H1 (cell line): ENCODE data around the gene DIAPH2. TPM values are rescaled to one million over a fixed set of nuclear protein-coding genes. Genes with fewer than 3 reads are reported as not detected.

Experiments used
- CTCF ChIA-PET: fragments of 300-600 bp; sonication (Branson Sonifier 250); formaldehyde crosslinking; loops from one replicate; lab custom pipeline; 2021; ENCODE audit not compliant: partially characterized antibody; lab: Charles Lee
- POLR2A ChIA-PET: fragments of 300-600 bp; sonication (Branson Sonifier 250); formaldehyde crosslinking; loops from one replicate; lab custom pipeline; 2021; ENCODE audit warnings: inconsistent platforms; ENCODE audit not compliant: partially characterized antibody; lab: Charles Lee
- DNase-seq, 2 experiments: peaks; one replicate each; pipeline versions ENCODE4 v3.0.0 to v3.0.0-alpha.2; 2010 to 2022; ENCODE audit warnings: low spot score in 2 of 2, low read depth in 1 of 2, mixed read lengths in 1 of 2
- FAIRE-seq: peaks from 2 replicates; lab custom pipeline; 2011; peaks lifted over from hg19 to GRCh38; lab: Jason Lieb, UNC
- H2AFZ ChIP-seq: 2 replicates; pipeline ENCODE4 v1.8.1; 2012; ENCODE audit warnings: low read length, inconsistent platforms
- H2AK5ac ChIP-seq: 2 replicates; pipeline ENCODE4 v1.6.1; 2013; ENCODE audit warnings: low read depth, low read length
- H2BK120ac ChIP-seq: replicated peaks from 2 replicates; pipeline ENCODE3; 2013; ENCODE audit warnings: low read depth, low read length, inconsistent platforms
- H2BK12ac ChIP-seq: 2 replicates; pipeline ENCODE4 v1.6.1; 2013; ENCODE audit warnings: low read depth, low read length
- H2BK15ac ChIP-seq: 2 replicates; pipeline ENCODE4 v1.6.1; 2013; ENCODE audit warnings: low read length
- H2BK20ac ChIP-seq: 2 replicates; pipeline ENCODE4 v1.6.1; 2013; ENCODE audit warnings: low read length
- H2BK5ac ChIP-seq: 2 replicates; pipeline ENCODE4 v1.6.1; 2013; ENCODE audit warnings: low read depth, low read length
- H3K14ac ChIP-seq: 2 replicates; pipeline ENCODE4 v1.6.1; 2013; ENCODE audit warnings: inconsistent platforms; ENCODE audit not compliant: insufficient read length
- H3K18ac ChIP-seq: 2 replicates; pipeline ENCODE4 v1.6.1; 2013; ENCODE audit warnings: low read length; ENCODE audit errors: extremely low read depth
- H3K23ac ChIP-seq: 2 replicates; pipeline ENCODE4 v1.6.1; 2013; ENCODE audit warnings: inconsistent platforms; ENCODE audit not compliant: insufficient read length
- H3K23me2 ChIP-seq: 2 replicates; pipeline ENCODE4 v1.6.1; 2013; ENCODE audit warnings: low read depth, low read length
- H3K27ac ChIP-seq: 2 replicates; pipeline ENCODE4 v1.6.1; 2011; ENCODE audit warnings: low read depth, low read length, inconsistent platforms
- H3K27me3 ChIP-seq, 4 experiments: replicated peaks in 1 of 4; 1 replicate in 1 of 4; 2 replicates in 3 of 4; pipeline versions ENCODE4 v1.6.1 to v1.8.1; 2011 to 2013; ENCODE audit warnings: low read length in 3 of 4, mild to moderate bottlenecking in 3 of 4, inconsistent platforms in 2 of 4, mixed read lengths in 2 of 4, moderate library complexity in 1 of 4; ENCODE audit not compliant: control insufficient read depth in 3 of 4, insufficient read depth in 3 of 4; ENCODE audit errors: extremely low read depth in 1 of 4
- H3K36me3 ChIP-seq, 4 experiments: 2 replicates each; pipeline versions ENCODE4 v1.6.1 to v1.8.1; 2011 to 2013; ENCODE audit warnings: mild to moderate bottlenecking in 4 of 4, low read length in 3 of 4, moderate library complexity in 2 of 4, control low read depth in 1 of 4, inconsistent platforms in 1 of 4; ENCODE audit not compliant: insufficient read depth in 4 of 4, control insufficient read depth in 2 of 4
- H3K4ac ChIP-seq: replicated peaks from 2 replicates; pipeline ENCODE3; 2013; ENCODE audit warnings: low read length, low read depth, mixed read lengths, inconsistent platforms; ENCODE audit not compliant: insufficient read length
- H3K4me1 ChIP-seq, 4 experiments: replicated peaks in 1 of 4; 1 replicate in 1 of 4; 2 replicates in 3 of 4; pipeline versions ENCODE4 v1.6.1 to v1.8.1; 2011 to 2013; ENCODE audit warnings: low read length in 3 of 4, inconsistent platforms in 2 of 4, mixed read lengths in 1 of 4; ENCODE audit not compliant: insufficient read depth in 4 of 4, control insufficient read depth in 3 of 4
- H3K4me2 ChIP-seq, 2 experiments: 2 replicates each; pipeline versions ENCODE4 v1.6.1 to v1.8.1; 2011 to 2013; ENCODE audit warnings: low read depth in 2 of 2, low read length in 2 of 2, control low read depth in 1 of 2, inconsistent platforms in 1 of 2, mild to moderate bottlenecking in 1 of 2; ENCODE audit not compliant: insufficient read depth in 1 of 2
- H3K4me3 ChIP-seq, 4 experiments: fragments of 200-600, 300-600 bp in 1 of 4; sonication (generic), shearing (Covaris generic), sonication (Bioruptor Twin) in 1 of 4; 2 replicates each; pipeline versions ENCODE4 v1.5.1 to v1.8.1; 2011 to 2016; ENCODE audit warnings: low read length in 4 of 4, low read depth in 3 of 4, control low read depth in 2 of 4, inconsistent platforms in 2 of 4, mild to moderate bottlenecking in 2 of 4, mixed read lengths in 1 of 4, moderate library complexity in 1 of 4; ENCODE audit not compliant: insufficient read depth in 2 of 4; ENCODE audit errors: extremely low read depth in 1 of 4
- H3K56ac ChIP-seq: replicated peaks from 2 replicates; pipeline ENCODE3; 2013; ENCODE audit warnings: low read depth, mild to moderate bottlenecking, mixed read lengths, low read length, inconsistent platforms; ENCODE audit not compliant: insufficient read length
- H3K79me1 ChIP-seq: 2 replicates; pipeline ENCODE4 v1.6.1; 2013; ENCODE audit warnings: low read depth, low read length, control low read depth
- H3K79me2 ChIP-seq, 2 experiments: 2 replicates each; pipeline versions ENCODE4 v1.6.1 to v1.8.1; 2012 to 2013; ENCODE audit warnings: low read length in 2 of 2, mild to moderate bottlenecking in 2 of 2, inconsistent platforms in 1 of 2; ENCODE audit not compliant: insufficient read depth in 2 of 2, control insufficient read depth in 1 of 2
- H3K9ac ChIP-seq, 4 experiments: replicated peaks in 1 of 4; 1 replicate in 1 of 4; 2 replicates in 3 of 4; pipeline versions ENCODE4 v1.6.1 to v1.8.1; 2011 to 2013; ENCODE audit warnings: low read depth in 3 of 4, low read length in 3 of 4, control low read depth in 2 of 4, mild to moderate bottlenecking in 2 of 4, moderate library complexity in 2 of 4, inconsistent platforms in 1 of 4; ENCODE audit errors: extremely low read depth in 1 of 4
- H3K9me3 ChIP-seq, 2 experiments: 2 replicates each; pipeline versions ENCODE4 v1.6.1 to v1.8.1; 2012 to 2013; ENCODE audit warnings: mild to moderate bottlenecking in 2 of 2, moderate library complexity in 2 of 2, control low read depth in 1 of 2, inconsistent platforms in 1 of 2, low read depth in 1 of 2, low read length in 1 of 2, mixed read lengths in 1 of 2; ENCODE audit not compliant: insufficient read depth in 2 of 2
- H4K20me1 ChIP-seq, 2 experiments: replicated peaks in 1 of 2; 2 replicates each; pipeline versions ENCODE3 to v1.8.1; 2011 to 2013; ENCODE audit warnings: inconsistent platforms in 2 of 2, low read length in 2 of 2, mild to moderate bottlenecking in 1 of 2; ENCODE audit not compliant: insufficient read depth in 2 of 2, control insufficient read depth in 1 of 2
- H4K5ac ChIP-seq: 2 replicates; pipeline ENCODE4 v1.6.1; 2013; ENCODE audit warnings: low read length, low read depth, mixed read lengths, inconsistent platforms; ENCODE audit not compliant: insufficient read length
- H4K8ac ChIP-seq: 2 replicates; pipeline ENCODE4 v1.8.0; 2013; ENCODE audit warnings: mild to moderate bottlenecking, moderate library complexity, low read length, inconsistent platforms; ENCODE audit not compliant: insufficient read depth; ENCODE audit errors: extremely low read depth
- H4K91ac ChIP-seq: replicated peaks from 2 replicates; pipeline ENCODE3; 2013; ENCODE audit warnings: low read length, mixed read lengths, inconsistent platforms; ENCODE audit not compliant: insufficient read length
- CEBPB ChIP-seq: IDR thresholded peaks from 2 replicates; pipeline ENCODE4 v1.6.1; 2012; ENCODE audit warnings: low read depth, low read length
- EGR1 ChIP-seq: IDR thresholded peaks from 2 replicates; pipeline ENCODE4 v1.6.1; 2011; ENCODE audit warnings: low read depth, low read length, borderline replicate concordance
- EZH2 ChIP-seq: fragments of 200-600 bp; sonication (generic); IDR thresholded peaks from 2 replicates; pipeline ENCODE4 v1.7.1; 2012; ENCODE audit warnings: low read depth, mild to moderate bottlenecking, moderate library complexity, low read length, inconsistent platforms; ENCODE audit not compliant: severe bottlenecking
- JUN ChIP-seq: IDR thresholded peaks from 2 replicates; pipeline ENCODE4 v1.6.1; 2011; ENCODE audit warnings: low read depth, mild to moderate bottlenecking, improper control_type of control experiment, low read length
- MAFK ChIP-seq: IDR thresholded peaks from 2 replicates; pipeline ENCODE4 v1.6.1; 2012; ENCODE audit warnings: low read depth, mild to moderate bottlenecking, improper control_type of control experiment, low read length
- PHF8 ChIP-seq: fragments of 200-600 bp; sonication (generic); conservative IDR thresholded peaks from 2 replicates; pipeline ENCODE4 v1.7.1; 2012; ENCODE audit warnings: low read depth, mild to moderate bottlenecking, inconsistent platforms, low read length, moderate library complexity
- POLR2A ChIP-seq, 2 experiments: IDR thresholded peaks; 1 replicate in 1 of 2; 2 replicates in 1 of 2; pipeline ENCODE4 v1.6.1; 2011; ENCODE audit warnings: low read depth in 2 of 2, low read length in 2 of 2, mild to moderate bottlenecking in 2 of 2; ENCODE audit errors: control extremely low read depth in 1 of 2
- RFX5 ChIP-seq: IDR thresholded peaks from 2 replicates; pipeline ENCODE4 v1.6.1; 2011; ENCODE audit warnings: low read depth, low read length, improper control_type of control experiment, borderline replicate concordance
- SP1 ChIP-seq: IDR thresholded peaks from 2 replicates; pipeline ENCODE4 v1.6.1; 2011; ENCODE audit warnings: low read depth, low read length
- SP4 ChIP-seq: IDR thresholded peaks from 2 replicates; pipeline ENCODE4 v1.6.1; 2012; ENCODE audit warnings: low read length, inconsistent platforms
- SUZ12 ChIP-seq: fragments of 200-600 bp; sonication (generic); IDR thresholded peaks from 2 replicates; pipeline ENCODE4 v1.6.1; 2012; ENCODE audit warnings: mild to moderate bottlenecking, inconsistent platforms, low read length, moderate library complexity, mixed read lengths
- TBP ChIP-seq: IDR thresholded peaks from 2 replicates; pipeline ENCODE4 v1.6.1; 2011; ENCODE audit warnings: low read depth, low read length, improper control_type of control experiment
- YY1 ChIP-seq: IDR thresholded peaks from 2 replicates; pipeline ENCODE4 v1.6.1; 2011; ENCODE audit warnings: low read depth, mild to moderate bottlenecking, low read length
- WGBS, 2 experiments: shearing (Covaris generic) in 1 of 2; methylation state at CpG; one replicate each; pipeline versions ENCODE4 v1.1.6 to v1.1.7; 2013 to 2015; ENCODE audit warnings: low lambda C conversion rate in 2 of 2, mixed read lengths in 2 of 2, inconsistent platforms in 1 of 2, low coverage in 1 of 2, missing lambda C conversion rate in 1 of 2; ENCODE audit not compliant: insufficient replicate concordance in 2 of 2, insufficient coverage in 1 of 2, insufficient read length in 1 of 2; ENCODE audit errors: extremely low coverage in 1 of 2, missing lambda C conversion rate in 1 of 2; 5-methylcytosine and 5-hydroxymethylcytosine counted together
- polyA plus RNA-seq, 7 experiments: library from polyadenylated mRNA; depleted of rRNA in 3 of 7; stranded (reverse) in 5 of 7; unstranded in 2 of 7; fragments of >200 nt in 5 of 7; fragments of 200-250 nt in 2 of 7; gene quantifications; 1 replicate in 5 of 7; 2 replicates in 1 of 7; 4 replicates in 1 of 7; pipeline versions ENCODE4 v1.2.1 to v1.2.3, GENCODE V29; 2011 to 2013; ENCODE audit warnings: missing spikeins in 2 of 7, mixed read lengths in 2 of 7
- total RNA-seq: library from RNA; stranded (reverse); fragmentation: NEBNext Ultra II Directional; extraction: Animal tissue kit (Norgen Biotek cat#: 25700); gene quantifications from 2 replicates; pipeline ENCODE4 v1.2.1, GENCODE V29; 2021
- TF ChIP-seq, protein P1 (sequence below): IDR thresholded peaks from 2 replicates; pipeline ENCODE4 v1.6.1; 2012; ENCODE audit warnings: inconsistent platforms

Gene DIAPH2
- total and polyA plus RNA-seq, 2 of the 8 experiments (the other 6 are each of a cell fraction or from before 2014, with no cell fraction given), result 4.4 to 24.3 TPM

- Histone ChIP-seq H3K23me2 (no peaks in the 10 kb centered on the region), H3K56ac (no peak overlapping the region), H3K79me1 (no peaks in the 10 kb centered on the region), H2BK20ac (no peak overlapping the region), H3K4me3 (no peak overlapping the region), H4K8ac (no peak overlapping the region), H3K4me1 (no peaks in the 10 kb centered on the region), H4K20me1 (no peaks in the 10 kb centered on the region), H3K23ac (no peak overlapping the region), H3K36me3 (no peaks in the 10 kb centered on the region), H3K79me2 (no peaks in the 10 kb centered on the region), H3K14ac (no peak overlapping the region), H3K18ac (no peak overlapping the region), H3K9me3 (no peaks in the 10 kb centered on the region), H3K4ac (no peak overlapping the region), H3K4me2 (no peak overlapping the region), H2BK12ac (no peak overlapping the region), H3K27ac (no peak overlapping the region), H4K91ac (no peak overlapping the region), H2AK5ac (no peak overlapping the region), H4K5ac (no peak overlapping the region), H3K9ac (no peak overlapping the region), H3K27me3 (no peaks in the 10 kb centered on the region), H2BK15ac (no peak overlapping the region), H2AFZ (no peak overlapping the region), H2BK5ac (no peak overlapping the region), H2BK120ac (no peak overlapping the region)
- no peak for DNase-seq
- ChIA-PET CTCF (no interaction called here), POLR2A (no interaction called here)
- 70% methylated on average over 1 of the region's 1 CpG; no CpG with 5 or more reads in 1 of the 2 experiments for WGBS, 2 experiments
- FAIRE-seq, result no peak
- TF ChIP-seq POLR2A (IDR thresholded peaks at IDR 0.05; ENCODE audit: control extremely low read depth in 1 of 2, low read depth in 2 of 2, low read length in 2 of 2) (no peak), SUZ12 (no peak), CEBPB (no peak), SP4 (no peak), EZH2 (no peak), TBP (no peak), SP1 (no peak), YY1 (no peak), MAFK (no peak), EGR1 (no peak), RFX5 (no peak), PHF8 (no peak), JUN (no peak)
- TF ChIP-seq, protein P1, sequence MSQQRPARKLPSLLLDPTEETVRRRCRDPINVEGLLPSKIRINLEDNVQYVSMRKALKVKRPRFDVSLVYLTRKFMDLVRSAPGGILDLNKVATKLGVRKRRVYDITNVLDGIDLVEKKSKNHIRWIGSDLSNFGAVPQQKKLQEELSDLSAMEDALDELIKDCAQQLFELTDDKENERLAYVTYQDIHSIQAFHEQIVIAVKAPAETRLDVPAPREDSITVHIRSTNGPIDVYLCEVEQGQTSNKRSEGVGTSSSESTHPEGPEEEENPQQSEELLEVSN, result no peak
These were observed 58.9 kb downstream of the DIAPH2 start for GRCh38 chrX:96743367-96744073.
